Mesendoderm (in vitro differentiated cells): ENCODE measurements around the gene CR1.
"Not testable (repeated sequence)": the region's sequence is repeated elsewhere in the genome, so short reads cannot be mapped to it uniquely, and the experiment has no call there.

Source experiments
- DNase-seq: peaks from one replicate; pipeline ENCODE4 v3.0.0; 2013
- H2AK5ac ChIP-seq: 2 replicates; pipeline ENCODE4 v1.6.1; 2013; ENCODE audit warnings: low read length, inconsistent platforms
- H2BK120ac ChIP-seq: 2 replicates; pipeline ENCODE4 v1.6.1; 2013; ENCODE audit warnings: low read depth, mild to moderate bottlenecking, low read length, moderate library complexity, mixed read lengths
- H2BK15ac ChIP-seq: replicated peaks from 2 replicates; pipeline ENCODE4 v1.6.1; 2013; ENCODE audit warnings: low read depth, mild to moderate bottlenecking, moderate library complexity
- H2BK5ac ChIP-seq: 2 replicates; pipeline ENCODE4 v1.6.1; 2013; ENCODE audit warnings: low read length, inconsistent platforms
- H3K18ac ChIP-seq: 2 replicates; pipeline ENCODE4 v1.6.1; 2013; ENCODE audit warnings: mild to moderate bottlenecking, low read length, mixed read lengths
- H3K23ac ChIP-seq: one replicate; pipeline ENCODE4 v1.6.1; 2013; ENCODE audit warnings: low read length
- H3K27ac ChIP-seq: 2 replicates; pipeline ENCODE4 v1.5.1; 2013; ENCODE audit warnings: low read depth, mild to moderate bottlenecking, inconsistent platforms, low read length, moderate library complexity
- H3K27me3 ChIP-seq: 2 replicates; pipeline ENCODE4 v1.6.1; 2013; ENCODE audit warnings: low read length, control low read depth, mild to moderate bottlenecking, inconsistent platforms; ENCODE audit not compliant: insufficient read depth, poor library complexity
- H3K36me3 ChIP-seq: 2 replicates; pipeline ENCODE4 v1.6.1; 2013; ENCODE audit warnings: low read length, inconsistent platforms; ENCODE audit not compliant: control insufficient read depth, insufficient read depth
- H3K4ac ChIP-seq: one replicate; pipeline ENCODE4 v1.6.1; 2013; ENCODE audit warnings: low read depth, mild to moderate bottlenecking, low read length, moderate library complexity
- H3K4me1 ChIP-seq: 2 replicates; pipeline ENCODE4 v1.6.1; 2013; ENCODE audit warnings: low read depth, low read length, inconsistent platforms; ENCODE audit not compliant: control insufficient read depth
- H3K4me2 ChIP-seq: 2 replicates; pipeline ENCODE4 v1.6.1; 2013; ENCODE audit warnings: low read length
- H3K4me3 ChIP-seq: 2 replicates; pipeline ENCODE4 v1.5.1; 2013; ENCODE audit warnings: mild to moderate bottlenecking, low read length
- H3K56ac ChIP-seq: one replicate; pipeline ENCODE4 v1.6.1; 2013; ENCODE audit warnings: low read length
- H3K79me1 ChIP-seq: 2 replicates; pipeline ENCODE4 v1.6.1; 2013; ENCODE audit warnings: low read length, inconsistent platforms
- H3K79me2 ChIP-seq: 2 replicates; pipeline ENCODE4 v1.6.1; 2013; ENCODE audit warnings: mild to moderate bottlenecking, low read length; ENCODE audit not compliant: control insufficient read depth, insufficient read depth
- H3K9ac ChIP-seq: 2 replicates; pipeline ENCODE4 v1.6.1; 2013; ENCODE audit warnings: low read length, inconsistent platforms
- H4K5ac ChIP-seq: one replicate; pipeline ENCODE4 v1.6.1; 2013; ENCODE audit warnings: low read length
- H4K8ac ChIP-seq: one replicate; pipeline ENCODE4 v1.6.1; 2013; ENCODE audit warnings: low read depth, mild to moderate bottlenecking, control low read depth, low read length, moderate library complexity
- WGBS: extraction: QIAGEN DNeasy Blood & Tissue Kit; methylation state at CpG from one replicate; pipeline ENCODE4 v1.1.7; 2013; ENCODE audit warnings: low lambda C conversion rate, missing lambda C conversion rate; ENCODE audit not compliant: insufficient coverage; ENCODE audit errors: extremely low coverage; 5-methylcytosine and 5-hydroxymethylcytosine counted together

Gene CR1

DNA sequence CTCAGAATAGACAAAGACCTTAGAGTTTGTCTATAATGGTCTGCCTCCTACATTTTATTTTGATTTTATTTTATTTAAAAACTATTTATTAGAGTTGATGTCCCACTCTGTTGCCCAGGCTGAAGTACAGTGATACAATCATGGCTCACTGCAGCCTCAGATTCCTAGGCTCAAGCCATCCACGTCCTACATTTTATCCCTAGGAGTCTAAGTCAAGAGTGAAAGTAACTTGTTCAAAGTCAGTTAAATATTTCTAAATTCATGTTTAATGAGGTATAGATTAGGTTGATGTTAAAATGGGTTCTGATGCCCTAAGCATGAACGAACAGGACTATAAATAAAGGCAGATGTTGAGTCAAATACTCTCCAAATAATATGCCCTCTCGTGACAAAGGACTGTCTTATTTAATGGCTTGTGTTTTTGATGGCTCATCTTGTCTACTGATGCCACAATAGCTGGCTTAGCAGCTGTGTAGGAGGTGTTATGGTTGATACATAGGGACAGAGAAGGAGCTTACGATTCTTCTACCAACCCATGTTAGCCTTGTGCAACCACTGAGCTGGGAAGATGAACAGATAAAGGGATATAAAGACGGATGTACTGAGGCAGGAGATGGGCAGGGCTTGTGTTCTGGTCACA lies 83.0 kb downstream of the CR1 start:
- Histone ChIP-seq H3K4me2 (no peak overlapping the region), H3K9ac (no peak overlapping the region), H3K27me3 (no peaks in the 10 kb centered on the region), H2BK15ac (no peak overlapping the region), H4K8ac (no peak overlapping the region), H3K79me2 (no peaks in the 10 kb centered on the region), H3K23ac (no peak overlapping the region), H2BK120ac (no peak overlapping the region), H3K79me1 (no peaks in the 10 kb centered on the region), H3K4me1 (no peaks in the 10 kb centered on the region), H2AK5ac (no peak overlapping the region), H3K27ac (no peak overlapping the region), H3K4ac (no peak overlapping the region), H3K36me3 (no peaks in the 10 kb centered on the region), H2BK5ac (no peak overlapping the region), H3K4me3 (no peak overlapping the region), H3K56ac (peak overlapping the region; percentile 12), H3K18ac (no peak overlapping the region), H4K5ac (no peak overlapping the region)
- no peak for DNase-seq
- WGBS, result no CpG with 5 or more reads among the region's 5 CpGs

DNA sequence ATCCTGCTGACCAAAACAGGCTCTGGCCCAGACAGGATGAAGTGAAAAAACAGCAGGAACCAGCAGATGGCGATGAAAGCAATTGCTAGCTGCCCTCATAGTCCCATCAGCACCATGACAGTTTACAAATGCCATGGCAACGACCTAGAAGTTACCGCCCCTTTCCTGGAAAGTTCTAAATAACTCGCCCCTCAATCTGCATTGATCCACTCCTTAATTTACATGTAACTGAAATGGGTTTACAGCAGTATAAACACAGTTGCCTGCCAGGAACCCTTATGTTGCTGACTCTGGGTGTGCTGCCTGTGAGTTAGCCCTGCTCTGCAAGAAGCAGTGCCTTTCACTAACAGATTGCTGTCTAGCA lies 83.5 kb downstream of the CR1 start:
- no peak overlapping the region for H3K27ac ChIP-seq
- H3K4me1 ChIP-seq, result no peaks in the 10 kb centered on the region
- H3K4me2 ChIP-seq, result no peak overlapping the region
- no peaks in the 10 kb centered on the region for H3K79me2 ChIP-seq
- H2AK5ac ChIP-seq, result no peak overlapping the region
- no peak overlapping the region for H2BK120ac ChIP-seq
- H4K8ac ChIP-seq, result no peak overlapping the region
- H3K4ac ChIP-seq, result no peak overlapping the region
- H3K23ac ChIP-seq, result no peak overlapping the region
- no peak overlapping the region for H3K56ac ChIP-seq
- no peak overlapping the region for H2BK15ac ChIP-seq
- no peak overlapping the region for H3K18ac ChIP-seq
- no peaks in the 10 kb centered on the region for H3K36me3 ChIP-seq
- H2BK5ac ChIP-seq, result no peak overlapping the region
- no peak overlapping the region for H3K4me3 ChIP-seq
- peak; percentile 93 for DNase-seq
- H3K27me3 ChIP-seq, result no peaks in the 10 kb centered on the region
- H4K5ac ChIP-seq, result no peak overlapping the region
- no peaks in the 10 kb centered on the region for H3K79me1 ChIP-seq
- no CpG with 5 or more reads among the region's 4 CpGs for WGBS
- no peak overlapping the region for H3K9ac ChIP-seq

- Histone ChIP-seq H3K18ac (no peak overlapping the region), H3K27me3 (no peaks in the 10 kb centered on the region), H2BK15ac (no peak overlapping the region), H3K23ac (no peak overlapping the region), H3K9ac (no peak overlapping the region), H3K56ac (no peak overlapping the region), H3K27ac (no peak overlapping the region), H3K79me2 (no peaks in the 10 kb centered on the region), H4K8ac (no peak overlapping the region), H2BK120ac (no peak overlapping the region), H3K4me3 (no peak overlapping the region), H3K4me2 (no peak overlapping the region), H3K36me3 (no peaks in the 10 kb centered on the region), H2BK5ac (no peak overlapping the region), H2AK5ac (no peak overlapping the region), H3K4me1 (no peaks in the 10 kb centered on the region), H3K4ac (no peak overlapping the region), H3K79me1 (no peaks in the 10 kb centered on the region), H4K5ac (no peak overlapping the region)
- WGBS, result no CpG with 5 or more reads among the region's 8 CpGs
- peak; percentile 9 for DNase-seq
These were observed 85.7 kb downstream of the CR1 start for GRCh38 chr1:207581496-207582153.

GRCh38 chr1:207589506-207589905 lies 93.5 kb downstream of the CR1 start:
- not testable (repeated sequence) for H2BK120ac ChIP-seq, H3K79me2 ChIP-seq, H3K4me1 ChIP-seq, H3K56ac ChIP-seq, H2BK5ac ChIP-seq, H3K4me3 ChIP-seq, H3K4ac ChIP-seq, H3K23ac ChIP-seq, H3K79me1 ChIP-seq, H3K18ac ChIP-seq, DNase-seq, H3K27ac ChIP-seq, H4K8ac ChIP-seq, H2BK15ac ChIP-seq, H3K9ac ChIP-seq, H3K27me3 ChIP-seq, H4K5ac ChIP-seq, H2AK5ac ChIP-seq, H3K36me3 ChIP-seq, H3K4me2 ChIP-seq
- whole genome bisulfite sequencing, result no CpG with 5 or more reads among the region's 4 CpGs

GRCh38 chr1:207591205-207591604 lies 95.2 kb downstream of the CR1 start:
- H3K4me1 ChIP-seq, H3K79me2 ChIP-seq, H3K4me2 ChIP-seq, H2BK120ac ChIP-seq, H2AK5ac ChIP-seq, H3K79me1 ChIP-seq, H3K18ac ChIP-seq, H3K23ac ChIP-seq, H2BK5ac ChIP-seq, DNase-seq, H4K8ac ChIP-seq, H3K36me3 ChIP-seq, H3K27me3 ChIP-seq, H4K5ac ChIP-seq, H3K56ac ChIP-seq, H3K27ac ChIP-seq, H3K4me3 ChIP-seq, H3K9ac ChIP-seq, H2BK15ac ChIP-seq, H3K4ac ChIP-seq: not testable (repeated sequence)
- WGBS, result no CpG with 5 or more reads among the region's 5 CpGs

- not testable (repeated sequence) for H4K5ac ChIP-seq, H3K4me1 ChIP-seq, H2BK5ac ChIP-seq, H3K4me3 ChIP-seq, H3K27me3 ChIP-seq, H3K9ac ChIP-seq, H3K23ac ChIP-seq, H4K8ac ChIP-seq, H3K36me3 ChIP-seq, H3K4ac ChIP-seq, H3K18ac ChIP-seq, H3K79me1 ChIP-seq, DNase-seq, H2AK5ac ChIP-seq, H2BK120ac ChIP-seq, H3K27ac ChIP-seq, H2BK15ac ChIP-seq, H3K4me2 ChIP-seq, H3K56ac ChIP-seq, H3K79me2 ChIP-seq
- WGBS, result no CpG with 5 or more reads among the region's 4 CpGs
These were observed 98.1 kb downstream of the CR1 start for GRCh38 chr1:207594095-207594494.
